A375 (cell line): ENCODE data around the gene CFAP20DC. TPM values are rescaled to one million over a fixed set of nuclear protein-coding genes. Genes with fewer than 3 reads are reported as not detected.

Experiments used
- total RNA-seq: library from RNA; depleted of rRNA; stranded (reverse); fragments of >200 nt; shearing (Covaris generic); gene quantifications from 2 replicates; pipeline ENCODE4 v1.2.3, GENCODE V29; 2014; rRNA removed

CFAP20DC gene
- total RNA-seq: 4.5 TPM in 2 replicates

DNA sequence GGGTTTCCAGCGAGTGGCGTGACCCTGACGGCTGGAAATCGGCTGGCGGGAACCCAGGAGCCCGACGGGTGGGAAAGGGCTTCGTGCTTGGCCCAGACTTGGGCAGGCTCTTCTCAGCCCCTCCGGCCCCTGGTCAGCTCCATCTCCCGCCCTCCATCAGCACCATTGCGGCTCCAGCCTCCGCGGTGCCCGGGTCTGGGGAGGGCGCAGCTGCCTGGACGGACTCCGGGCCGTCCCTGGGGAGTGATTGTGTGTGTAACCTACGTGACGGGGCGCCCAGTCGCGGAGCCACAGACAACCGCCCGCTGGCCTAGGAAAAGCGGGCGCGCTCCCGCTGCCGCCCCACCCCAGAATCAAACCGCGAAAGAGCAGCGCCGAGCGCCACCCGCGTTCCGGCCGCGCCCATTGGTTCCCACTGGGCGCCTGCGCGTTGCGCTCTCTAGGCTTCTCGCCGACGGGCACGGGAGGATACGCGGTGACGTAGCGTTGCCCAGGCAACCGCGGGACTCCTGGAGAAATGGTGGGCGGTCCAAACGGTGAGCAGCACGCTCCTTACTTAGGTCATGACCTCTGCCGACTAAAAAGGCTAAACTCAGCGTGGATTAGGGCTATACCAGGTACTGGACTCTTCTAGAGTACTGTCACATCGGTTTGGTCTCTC, at the start of gene CFAP20DC:
Gene CFAP20DC (minus strand): TSS at position 355 of the 661 bp plus-strand sequence. CDS start 394 bp downstream, outside the sequence.

